H9 (cell line): Measurements from ENCODE around the gene WEE1. TPM values are rescaled to one million over a fixed set of nuclear protein-coding genes. Genes with fewer than 3 reads are reported as not detected.
A peak's percentile ranks its signal among the peaks of the same experiment; 100 is the strongest.
"Not testable (repeated sequence)": the region's sequence is repeated elsewhere in the genome, so short reads cannot be mapped to it uniquely, and the experiment has no call there.

Experiments
- DNase-seq: peaks from one replicate; pipeline ENCODE4 v3.0.0-alpha.2; 2017
- H2AFZ ChIP-seq: one replicate; pipeline ENCODE4 v1.6.1; 2013; ENCODE audit warnings: mild to moderate bottlenecking, low read length, control low read depth, moderate library complexity
- H2AK5ac ChIP-seq: 2 replicates; pipeline ENCODE4 v1.6.1; 2013; ENCODE audit warnings: low read length, control low read depth, mixed read lengths; ENCODE audit not compliant: insufficient read length
- H2BK120ac ChIP-seq: one replicate; pipeline ENCODE4 v1.6.1; 2013; ENCODE audit warnings: low read depth, mild to moderate bottlenecking, low read length, control low read depth, inconsistent platforms; ENCODE audit not compliant: poor library complexity, severe bottlenecking
- H2BK12ac ChIP-seq: 2 replicates; pipeline ENCODE4 v1.6.1; 2013; ENCODE audit warnings: low read length, control low read depth, mixed read lengths, low read depth; ENCODE audit not compliant: insufficient read length
- H2BK15ac ChIP-seq: 2 replicates; pipeline ENCODE4 v1.6.1; 2013; ENCODE audit warnings: low read depth, low read length, control low read depth
- H2BK20ac ChIP-seq: one replicate; pipeline ENCODE4 v1.6.1; 2013; ENCODE audit warnings: low read depth, mild to moderate bottlenecking, low read length, control low read depth, inconsistent platforms; ENCODE audit not compliant: poor library complexity, severe bottlenecking
- H2BK5ac ChIP-seq: 2 replicates; pipeline ENCODE4 v1.6.1; 2013; ENCODE audit warnings: low read length, control low read depth, mixed read lengths; ENCODE audit not compliant: insufficient read length
- H3K14ac ChIP-seq: 2 replicates; pipeline ENCODE4 v1.6.1; 2013; ENCODE audit warnings: low read length, control low read depth; ENCODE audit not compliant: insufficient read depth
- H3K18ac ChIP-seq: 2 replicates; pipeline ENCODE4 v1.6.1; 2013; ENCODE audit warnings: low read depth, mild to moderate bottlenecking, mixed read lengths, low read length, control low read depth; ENCODE audit not compliant: insufficient read length
- H3K23ac ChIP-seq: 2 replicates; pipeline ENCODE4 v1.6.1; 2013; ENCODE audit warnings: low read length, control low read depth, mixed read lengths, low read depth; ENCODE audit not compliant: insufficient read length
- H3K23me2 ChIP-seq: 2 replicates; pipeline ENCODE4 v1.6.1; 2013; ENCODE audit warnings: low read depth, mild to moderate bottlenecking, mixed read lengths, low read length, control low read depth; ENCODE audit not compliant: insufficient read length, poor library complexity, severe bottlenecking
- H3K27ac ChIP-seq: 2 replicates; pipeline ENCODE4 v1.5.1; 2013; ENCODE audit warnings: low read length, control low read depth, mixed read lengths, low read depth; ENCODE audit not compliant: insufficient read length
- H3K27me3 ChIP-seq: 2 replicates; pipeline ENCODE4 v1.6.1; 2013; ENCODE audit warnings: low read length, control low read depth, inconsistent platforms; ENCODE audit not compliant: insufficient read depth
- H3K4ac ChIP-seq: 2 replicates; pipeline ENCODE4 v1.6.1; 2013; ENCODE audit warnings: low read depth, mild to moderate bottlenecking, control low read depth, inconsistent platforms, low read length, moderate library complexity
- H3K4me1 ChIP-seq: 2 replicates; pipeline ENCODE4 v1.6.1; 2013; ENCODE audit warnings: low read length, control low read depth, inconsistent platforms; ENCODE audit not compliant: insufficient read depth
- H3K4me2 ChIP-seq: 2 replicates; pipeline ENCODE4 v1.6.1; 2013; ENCODE audit warnings: low read length, control low read depth, mixed read lengths; ENCODE audit not compliant: insufficient read length, insufficient read depth
- H3K56ac ChIP-seq: 2 replicates; pipeline ENCODE4 v1.6.1; 2013; ENCODE audit warnings: low read depth, mild to moderate bottlenecking, mixed read lengths, low read length, control low read depth; ENCODE audit not compliant: insufficient read length
- H3K79me1 ChIP-seq: 2 replicates; pipeline ENCODE4 v1.6.1; 2013; ENCODE audit warnings: low read depth, mild to moderate bottlenecking, moderate library complexity, low read length, control low read depth, inconsistent platforms; ENCODE audit not compliant: insufficient read depth, poor library complexity, severe bottlenecking
- H3K79me2 ChIP-seq: 2 replicates; pipeline ENCODE4 v1.6.1; 2013; ENCODE audit warnings: low read length, control low read depth, inconsistent platforms; ENCODE audit not compliant: insufficient read depth
- H3K9ac ChIP-seq: 2 replicates; pipeline ENCODE4 v1.6.1; 2013; ENCODE audit warnings: low read length, control low read depth, mixed read lengths; ENCODE audit not compliant: insufficient read length; ENCODE audit errors: extremely low read depth
- H3K9me3 ChIP-seq: one replicate; pipeline ENCODE4 v1.6.1; 2013; ENCODE audit warnings: low read depth, low read length, inconsistent platforms; ENCODE audit not compliant: control insufficient read depth
- H3T11ph ChIP-seq: one replicate; pipeline ENCODE4 v1.6.1; 2013; ENCODE audit warnings: mild to moderate bottlenecking, low read length, control low read depth, inconsistent platforms
- H4K20me1 ChIP-seq: one replicate; pipeline ENCODE4 v1.6.1; 2013; ENCODE audit not compliant: control insufficient read depth, insufficient read length, insufficient read depth
- H4K5ac ChIP-seq: 2 replicates; pipeline ENCODE4 v1.6.1; 2013; ENCODE audit warnings: low read depth, mild to moderate bottlenecking, mixed read lengths, low read length, control low read depth; ENCODE audit not compliant: insufficient read length
- H4K8ac ChIP-seq: replicated peaks from 2 replicates; pipeline ENCODE4 v1.6.1; 2013; ENCODE audit warnings: low read length, control low read depth, mixed read lengths, low read depth; ENCODE audit not compliant: insufficient read length
- H4K91ac ChIP-seq: 2 replicates; pipeline ENCODE4 v1.6.1; 2013; ENCODE audit warnings: low read depth, mild to moderate bottlenecking, moderate library complexity, mixed read lengths, low read length, control low read depth; ENCODE audit not compliant: insufficient read length
- H3K27ac Mint-ChIP-seq, 3 experiments: 2 replicates in 2 of 3; 3 replicates in 1 of 3; pipeline ENCODE4 v1.8.0; 2020 to 2021; ENCODE audit warnings: mixed read lengths in 3 of 3, mild to moderate bottlenecking in 1 of 3, moderate library complexity in 1 of 3
- H3K27me3 Mint-ChIP-seq: 2 replicates; pipeline ENCODE4 v1.8.0; 2021; ENCODE audit warnings: low read depth, mild to moderate bottlenecking, moderate library complexity, mixed read lengths
- H3K36me3 Mint-ChIP-seq, 3 experiments: 2 replicates in 2 of 3; 3 replicates in 1 of 3; pipeline ENCODE4 v1.8.0; 2020 to 2021; ENCODE audit warnings: low read depth in 3 of 3, mixed read lengths in 3 of 3; ENCODE audit not compliant: insufficient read depth in 1 of 3
- H3K4me1 Mint-ChIP-seq, 2 experiments: 2 replicates each; pipeline ENCODE4 v1.8.0; 2020; ENCODE audit warnings: mixed read lengths in 2 of 2
- H3K4me3 Mint-ChIP-seq, 2 experiments: 2 replicates in 1 of 2; 3 replicates in 1 of 2; pipeline ENCODE4 v1.8.0; 2020 to 2021; ENCODE audit warnings: mild to moderate bottlenecking in 2 of 2, mixed read lengths in 2 of 2, moderate library complexity in 1 of 2
- H3K9me3 Mint-ChIP-seq, 2 experiments: 2 replicates in 1 of 2; 3 replicates in 1 of 2; pipeline ENCODE4 v1.8.0; 2020; ENCODE audit warnings: mild to moderate bottlenecking in 2 of 2, mixed read lengths in 2 of 2, moderate library complexity in 1 of 2
- CTCF ChIP-seq: fragments of 200-600 bp; sonication (generic); conservative IDR thresholded peaks from 3 replicates; pipeline ENCODE4 v1.8.0; 2021; ENCODE audit warnings: antibody characterized with exemption, mild to moderate bottlenecking
- WGBS: extraction: QIAGEN DNeasy Blood & Tissue Kit; methylation state at CpG from one replicate; pipeline ENCODE4 v1.1.7; 2013; ENCODE audit warnings: missing lambda C conversion rate, low lambda C conversion rate, mixed read lengths; ENCODE audit not compliant: insufficient read length; ENCODE audit errors: extremely low coverage; 5-methylcytosine and 5-hydroxymethylcytosine counted together
- total RNA-seq: library from RNA; stranded (reverse); gene quantifications from 2 replicates; pipeline ENCODE4 v1.2.1, GENCODE V29; 2021

WEE1 gene
- total RNA-seq, 1 experiment from 2014 or later, result 142 TPM

GRCh38 chr11:9619971-9620370 is 46.5 kb downstream of the WEE1 start:
- no peak overlapping the region for H2AK5ac ChIP-seq
- H3K23me2 ChIP-seq, result no peaks in the 10 kb centered on the region
- H3K27ac ChIP-seq, result no peak overlapping the region
- H3K27me3 ChIP-seq, result no peaks in the 10 kb centered on the region
- Mint-ChIP-seq H3K4me1 (peaks cover 10 to 14% of the 10 kb centered on the region in 2 experiments), H3K4me3 (no peak overlapping the region), H3K9me3 (peaks cover 0 to 11% of the 10 kb centered on the region in 2 experiments; a peak in 4 of 5 replicates), H3K36me3 (peaks cover 0 to 12% (median 4%) of the 10 kb centered on the region in 3 experiments; a peak in 4 of 7 replicates), H3K27ac (no peak overlapping the region; a peak in 1 of 7 replicates), H3K27me3 (no peaks in the 10 kb centered on the region; the same call in 1 of the 2 replicates)
- no peaks in the 10 kb centered on the region for H3K79me1 ChIP-seq
- no peak overlapping the region for H2BK12ac ChIP-seq
- TF ChIP-seq CTCF, result no peak
- H2BK15ac ChIP-seq, result no peak overlapping the region
- no peak overlapping the region for H3K4ac ChIP-seq
- no peak overlapping the region for H2BK5ac ChIP-seq
- no peak overlapping the region for H2BK20ac ChIP-seq
- no peak overlapping the region for H2AFZ ChIP-seq
- no peak overlapping the region for H4K91ac ChIP-seq
- no peak overlapping the region for H3K56ac ChIP-seq
- no peak overlapping the region for H3K4me2 ChIP-seq
- no peak overlapping the region for H3T11ph ChIP-seq
- no peaks in the 10 kb centered on the region for H3K4me1 ChIP-seq
- H3K23ac ChIP-seq, result no peak overlapping the region
- no peak overlapping the region for H2BK120ac ChIP-seq
- H3K79me2 ChIP-seq, result no peaks in the 10 kb centered on the region
- no peak for DNase-seq
- no peak overlapping the region for H4K8ac ChIP-seq
- H4K5ac ChIP-seq, result no peak overlapping the region
- H3K9ac ChIP-seq, result no peak overlapping the region
- no peak overlapping the region for H3K18ac ChIP-seq
- no peak overlapping the region for H3K14ac ChIP-seq
- no peaks in the 10 kb centered on the region for H4K20me1 ChIP-seq
- no peaks in the 10 kb centered on the region for H3K9me3 ChIP-seq

- DNase-seq, H3K18ac ChIP-seq, H3K9me3 ChIP-seq, H2BK20ac ChIP-seq, H3K9ac ChIP-seq, H3K27ac ChIP-seq, H4K20me1 ChIP-seq, H3K79me1 ChIP-seq, H3K23me2 ChIP-seq, H3K27me3 Mint-ChIP-seq, H2AFZ ChIP-seq, H3K4me2 ChIP-seq, H4K5ac ChIP-seq, H3K14ac ChIP-seq, H3K56ac ChIP-seq, H4K91ac ChIP-seq, H3K27me3 ChIP-seq, H3K23ac ChIP-seq, H2BK120ac ChIP-seq, H3T11ph ChIP-seq, H2BK12ac ChIP-seq, H3K4me3 Mint-ChIP-seq, H4K8ac ChIP-seq, H3K79me2 ChIP-seq, H3K4me1 ChIP-seq, H2BK5ac ChIP-seq, H2BK15ac ChIP-seq, H2AK5ac ChIP-seq, H3K4ac ChIP-seq: not testable (repeated sequence)
- H3K36me3 Mint-ChIP-seq, result peaks cover 0 to 12% (median 4%) of the 10 kb centered on the region in 3 experiments; a peak in 4 of 7 replicates
- no CpG with 5 or more reads among the region's 7 CpGs for WGBS
- peak overlapping the region in 1 of 3 experiments; percentile 49; a peak in 1 of 7 replicates for H3K27ac Mint-ChIP-seq
- peaks cover 0 to 11% of the 10 kb centered on the region in 2 experiments; a peak in 4 of 5 replicates for H3K9me3 Mint-ChIP-seq
- peaks cover 30 to 34% of the 10 kb centered on the region in 2 experiments for H3K4me1 Mint-ChIP-seq
These were observed 48.9 kb downstream of the WEE1 start for GRCh38 chr11:9622353-9622752.
